Kidney capillary endothelial cell (primary cell): ENCODE data around the gene KNCN.

Experiments
- DNase-seq: peaks from one replicate; pipeline ENCODE4 v3.0.0-alpha.2; 2018; ENCODE audit warnings: low spot score

Gene KNCN

DNA sequence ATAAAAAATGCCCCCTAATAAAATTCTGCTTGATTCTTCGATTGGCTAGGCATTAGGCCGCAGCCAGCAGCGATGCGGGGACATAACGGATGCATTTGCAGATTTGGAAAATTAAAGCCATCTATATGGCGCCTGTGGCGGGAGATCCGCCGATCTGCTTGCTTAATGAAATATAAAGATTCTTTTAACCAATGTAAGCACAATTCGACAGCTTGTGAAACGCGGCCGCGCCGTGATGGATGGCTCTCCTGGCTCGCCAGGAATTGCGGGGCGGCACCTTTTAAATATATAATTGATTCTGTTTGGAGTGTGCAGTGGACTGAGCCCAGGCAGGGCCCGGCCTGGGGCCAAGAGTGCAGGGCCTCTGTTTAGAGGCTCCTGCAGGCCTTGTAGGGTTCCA is 53.8 kb downstream of the KNCN start:
- no peak for DNase-seq

DNA sequence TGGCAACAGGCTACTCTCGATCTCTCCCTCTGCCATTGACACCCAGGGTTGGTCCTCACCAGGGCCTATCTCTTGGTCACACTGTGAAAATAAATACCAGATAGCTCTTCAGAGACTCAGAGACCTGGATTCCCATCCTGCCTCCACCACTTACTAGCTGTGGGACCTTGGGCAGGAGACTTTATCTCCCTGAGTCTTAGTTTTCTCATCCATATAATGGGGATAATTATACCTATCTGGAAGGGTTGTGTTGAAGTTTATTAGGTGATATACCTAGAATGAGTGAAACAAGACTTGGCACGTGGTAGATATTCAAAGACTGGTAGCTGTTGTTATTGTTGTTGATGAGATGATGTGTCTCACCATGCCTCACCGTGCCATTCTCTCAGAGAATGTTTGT is 54.4 kb downstream of the KNCN start:
- no peak for DNase-seq

DNA sequence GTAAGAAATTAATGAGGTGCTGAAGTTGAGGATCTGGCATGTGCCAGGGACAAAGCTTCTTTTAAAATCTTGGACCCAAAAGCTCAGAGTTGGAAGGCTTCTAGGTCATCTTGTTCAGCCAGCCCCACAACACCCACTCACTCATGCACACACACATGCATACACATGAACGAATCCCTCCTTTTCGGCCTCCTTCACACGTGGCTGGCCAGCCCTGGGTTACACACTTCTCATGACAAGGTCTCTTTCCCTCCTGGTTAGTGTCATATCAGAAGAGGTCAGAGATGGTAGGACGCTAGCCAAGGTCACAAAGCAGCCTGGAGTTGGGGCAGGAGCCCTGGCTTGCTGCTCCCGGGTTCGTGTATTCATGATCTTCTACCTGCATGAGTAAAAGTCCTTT is 54.9 kb downstream of the KNCN start:
- no peak for DNase-seq

DNA sequence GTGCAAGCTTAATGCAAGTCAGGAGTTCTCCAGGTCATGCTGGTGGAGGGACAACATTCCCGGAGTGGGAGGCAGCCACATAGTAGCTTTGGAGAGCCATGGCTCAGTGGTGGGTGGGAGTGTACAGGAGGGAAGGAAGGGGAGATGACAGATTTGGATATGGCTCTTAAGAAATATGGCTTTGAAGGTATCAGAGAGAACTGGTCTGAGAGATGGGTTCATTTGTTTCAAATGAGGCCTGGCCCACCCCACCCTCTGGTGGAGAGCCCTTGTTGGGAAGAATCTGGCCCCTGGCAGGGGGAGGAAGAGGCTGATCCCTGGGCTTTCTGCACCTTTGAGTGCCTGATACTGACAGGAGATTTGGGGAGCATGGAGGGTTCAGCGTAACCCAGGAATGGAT is 55.7 kb downstream of the KNCN start:
- DNase-seq = no peak
